HG03571 (cell line): ENCODE data around the gene RHOBTB1.
"Not testable (repeated sequence)": the region's sequence is repeated elsewhere in the genome, so short reads cannot be mapped to it uniquely, and the experiment has no call there.

Experiments used
- ATAC-seq: cut with Tn5 transposase; IDR thresholded peaks from one replicate; pipeline ENCODE4 v1.9.1; 2021; ENCODE audit not compliant: unreplicated experiment

The RHOBTB1 gene

DNA sequence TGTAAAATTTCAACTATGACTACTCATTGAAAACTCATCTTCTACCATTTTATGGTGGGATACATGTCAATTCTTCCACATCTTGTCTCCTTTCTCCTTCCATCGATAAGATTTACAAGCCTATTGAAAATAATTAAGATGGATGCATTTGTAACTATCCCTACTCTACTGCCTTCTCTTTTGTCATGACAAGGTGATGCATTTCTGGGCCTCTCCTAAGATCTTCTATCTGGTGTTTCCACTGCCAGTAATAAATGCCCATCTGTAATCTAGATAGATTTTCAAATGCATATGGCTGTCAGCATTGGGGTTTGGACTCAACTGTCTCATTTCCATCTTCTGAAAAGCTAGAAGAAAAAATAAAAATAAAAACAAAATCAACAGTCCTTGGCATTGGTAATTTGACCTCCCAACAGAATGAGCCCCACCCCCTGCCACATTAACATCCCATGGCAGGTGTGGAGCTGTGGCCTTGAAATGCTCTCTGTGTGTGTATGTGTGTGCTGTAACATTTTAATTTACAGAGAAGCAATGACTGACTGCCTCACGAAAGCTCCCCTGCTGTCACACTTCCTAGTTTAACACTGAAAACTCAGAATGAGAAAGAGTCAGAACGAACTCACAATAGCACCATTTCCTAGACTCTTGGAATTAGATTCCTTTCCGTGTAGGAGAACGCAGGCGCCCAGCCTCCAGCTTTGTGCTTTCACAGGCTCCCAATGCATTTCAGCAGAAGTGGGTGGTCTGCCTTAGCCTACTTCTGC, 74.2 kb downstream of the RHOBTB1 start:
- ATAC-seq, result no peak

GRCh38 chr10:60868946-60869345, 75.0 kb downstream of the RHOBTB1 start:
- no peak for ATAC-seq

- ATAC-seq, result no peak
These were observed 78.7 kb downstream of the RHOBTB1 start for GRCh38 chr10:60865198-60865783.

DNA sequence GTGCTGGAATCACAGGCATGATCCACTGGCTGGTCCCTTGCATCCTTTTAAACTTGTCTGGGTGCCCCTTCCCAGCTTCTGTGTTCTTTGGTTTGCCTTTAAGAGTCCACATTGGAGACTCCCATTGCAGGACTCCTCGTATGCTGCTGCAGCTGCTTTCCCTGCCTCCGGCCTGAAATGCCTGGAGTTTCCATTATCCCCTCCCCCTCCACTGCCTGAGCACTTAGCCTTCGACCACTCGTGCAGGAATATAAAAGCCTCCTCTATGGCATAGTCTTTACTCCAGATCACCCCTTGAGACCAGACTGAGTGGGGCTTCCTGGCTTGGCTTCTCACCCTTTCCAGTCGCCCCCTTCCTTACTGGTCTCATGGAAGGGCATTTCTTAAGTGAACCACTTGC, 80.2 kb downstream of the RHOBTB1 start:
- no peak for ATAC-seq

- ATAC-seq, result no peak
These were observed 81.5 kb downstream of the RHOBTB1 start for GRCh38 chr10:60862517-60862916.

DNA sequence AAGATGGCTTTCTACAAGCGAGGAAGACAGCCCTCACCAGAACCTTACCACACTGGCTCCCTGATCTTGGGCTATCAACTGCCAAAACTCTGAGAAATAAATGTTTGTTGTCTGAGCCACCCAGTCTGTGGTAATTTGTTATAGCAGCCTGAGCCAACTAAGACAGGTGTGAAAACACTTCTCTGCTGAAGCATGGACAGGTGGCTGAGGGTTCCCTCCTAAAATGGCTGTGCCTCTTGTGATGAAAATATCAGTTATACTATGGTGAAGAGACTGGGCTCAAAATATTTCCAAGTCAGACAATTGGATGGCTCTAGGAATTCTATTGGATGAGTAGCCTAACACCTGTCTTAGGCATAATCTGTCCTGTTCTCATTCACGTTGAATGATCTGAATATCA, 87.6 kb downstream of the RHOBTB1 start:
- no peak for ATAC-seq

DNA sequence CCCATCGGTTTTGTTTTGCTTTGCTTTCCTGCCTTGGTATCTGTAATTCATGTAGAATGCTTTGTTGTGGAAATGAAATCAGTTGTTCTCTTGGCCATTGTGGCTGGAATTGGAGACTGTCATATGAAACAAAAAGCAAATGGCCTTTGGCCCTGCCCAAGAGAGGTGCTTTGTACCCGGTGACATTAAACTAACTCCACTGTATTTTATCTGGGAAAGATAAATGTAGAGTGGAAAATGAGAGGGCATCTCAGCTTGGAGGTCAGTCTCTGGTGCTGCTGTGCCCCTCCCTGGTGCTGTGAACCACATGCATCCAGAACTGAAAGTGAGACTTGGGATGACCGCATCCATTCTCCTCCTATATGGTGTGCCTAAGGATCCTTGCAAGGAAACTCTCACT, 90.3 kb downstream of the RHOBTB1 start:
- ATAC-seq, result no peak

- ATAC-seq, result no peak
These were observed 90.9 kb downstream of the RHOBTB1 start for GRCh38 chr10:60853107-60853506.

DNA sequence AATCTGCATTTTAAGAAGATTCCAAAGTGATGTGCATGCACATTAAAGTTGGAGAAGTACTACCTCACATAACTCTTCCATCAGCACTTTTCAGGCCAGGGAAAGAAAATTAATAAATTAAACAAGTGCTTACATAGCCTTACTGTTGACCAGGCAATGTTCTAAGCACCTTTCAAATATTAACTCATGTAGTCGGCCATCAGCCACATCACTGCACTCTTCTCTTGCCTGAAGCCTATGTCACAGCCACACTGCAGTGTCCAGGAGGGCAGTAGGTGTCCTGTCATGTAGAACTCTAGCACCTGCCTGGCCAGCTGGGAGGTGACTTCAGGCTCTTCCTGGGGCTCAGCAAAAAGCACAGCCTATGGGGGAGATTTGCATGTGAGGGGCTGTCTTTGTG, 94.2 kb downstream of the RHOBTB1 start:
- ATAC-seq, result no peak

DNA sequence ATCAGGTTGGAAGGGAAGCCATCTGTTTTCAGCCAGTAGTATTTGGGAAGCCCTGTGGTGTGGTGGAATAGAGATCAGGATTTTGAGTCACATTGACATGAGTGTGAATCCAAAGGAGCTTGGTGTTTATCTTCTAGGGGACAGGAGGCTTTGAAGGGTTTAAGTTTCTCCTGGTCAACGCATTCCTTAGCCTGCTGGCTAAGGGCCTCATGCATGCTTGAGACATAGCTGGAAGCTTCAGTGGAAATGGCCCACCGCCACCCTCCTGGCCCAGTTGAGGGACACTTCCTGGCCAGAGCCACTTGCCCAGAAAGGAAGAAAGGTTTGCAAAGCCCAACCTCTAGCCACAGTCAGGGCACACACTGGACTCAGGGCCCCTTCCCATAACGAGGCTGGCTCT, 94.8 kb downstream of the RHOBTB1 start:
- no peak for ATAC-seq

- no peak for ATAC-seq
These were observed 95.3 kb downstream of the RHOBTB1 start for GRCh38 chr10:60848680-60849079.

- no peak for ATAC-seq
These were observed 95.9 kb downstream of the RHOBTB1 start for GRCh38 chr10:60848126-60848525.

DNA sequence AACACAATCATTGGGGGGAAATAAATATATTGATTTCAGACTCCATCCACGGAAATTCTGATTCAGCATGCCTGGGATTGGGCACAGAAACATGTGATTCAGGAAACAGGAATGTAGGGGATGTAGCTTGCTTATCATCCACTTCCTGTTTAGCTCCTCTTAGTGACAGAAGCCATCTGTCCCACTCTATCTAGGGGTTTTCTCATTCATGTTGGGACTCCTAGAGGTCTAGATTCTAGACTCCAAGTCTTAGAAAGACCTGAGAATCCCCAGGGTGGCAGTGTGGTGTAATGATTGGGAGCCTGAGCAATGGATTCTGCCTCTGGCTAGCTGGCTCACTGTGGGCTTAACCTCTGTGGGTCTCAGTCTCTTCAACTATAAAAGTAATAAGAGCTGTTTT, 97.8 kb downstream of the RHOBTB1 start:
- no peak for ATAC-seq

DNA sequence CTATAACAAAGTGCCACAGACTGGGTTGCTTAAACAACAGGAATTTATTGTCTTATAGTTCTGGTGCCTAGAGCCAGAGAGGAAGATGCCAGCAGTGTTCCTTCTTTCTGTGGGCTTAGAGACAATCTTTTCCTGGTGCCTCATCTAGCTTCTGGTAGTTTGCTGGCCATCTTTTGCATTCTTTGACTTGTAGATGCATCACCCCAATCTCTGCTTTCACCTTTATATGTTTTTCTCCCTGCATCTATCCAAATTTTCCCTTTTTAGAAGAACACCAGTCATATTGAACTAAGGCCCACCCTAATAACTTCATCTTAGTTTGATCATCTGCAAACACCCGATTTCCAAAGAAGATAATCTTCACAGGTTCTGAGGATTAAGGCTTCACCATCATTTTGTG, 98.9 kb downstream of the RHOBTB1 start:
- no peak for ATAC-seq

DNA sequence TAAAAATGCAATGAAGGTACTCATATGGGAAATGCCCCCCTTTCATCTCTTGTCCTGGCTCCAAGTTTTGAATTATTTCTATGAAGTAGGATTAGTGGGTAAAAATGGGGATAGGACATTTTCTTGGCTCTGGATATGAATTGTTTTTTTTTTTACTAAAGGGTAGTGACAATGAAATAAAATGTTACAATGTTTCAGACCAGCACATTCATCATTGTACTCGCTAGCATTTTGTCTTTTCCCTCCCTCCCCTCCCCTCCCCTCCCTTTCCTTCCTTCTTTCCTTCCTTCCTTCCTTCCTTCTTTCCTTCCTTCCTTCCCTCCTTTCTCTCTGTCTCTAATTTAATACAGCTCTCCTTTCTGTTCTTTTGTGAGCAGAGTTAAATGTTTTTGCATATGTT, 101.3 kb downstream of the RHOBTB1 start:
- no peak for ATAC-seq

GRCh38 chr10:60841227-60841626, 102.8 kb downstream of the RHOBTB1 start:
- ATAC-seq, result not testable (repeated sequence)

GRCh38 chr10:60835049-60835448, 108.9 kb downstream of the RHOBTB1 start:
- no peak for ATAC-seq

DNA sequence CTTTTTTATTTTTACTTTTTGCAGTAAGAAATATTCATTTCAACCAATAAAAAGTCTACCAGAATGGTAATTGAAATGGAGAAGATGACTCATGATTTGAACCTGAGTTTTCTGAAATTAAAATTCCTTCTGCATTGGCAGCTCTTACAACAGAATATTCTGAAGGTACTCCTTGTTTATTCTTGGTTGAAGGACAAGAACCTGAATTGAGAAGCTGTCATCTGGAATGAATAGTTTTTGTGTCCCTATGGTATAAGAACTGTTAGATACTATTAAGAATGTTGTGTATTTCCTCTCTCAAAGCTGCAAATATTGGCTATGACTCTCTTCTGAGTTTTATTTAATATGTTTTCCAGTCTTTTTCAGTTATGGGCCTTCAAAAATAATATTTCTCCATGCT, 109.6 kb downstream of the RHOBTB1 start:
- no peak for ATAC-seq

DNA sequence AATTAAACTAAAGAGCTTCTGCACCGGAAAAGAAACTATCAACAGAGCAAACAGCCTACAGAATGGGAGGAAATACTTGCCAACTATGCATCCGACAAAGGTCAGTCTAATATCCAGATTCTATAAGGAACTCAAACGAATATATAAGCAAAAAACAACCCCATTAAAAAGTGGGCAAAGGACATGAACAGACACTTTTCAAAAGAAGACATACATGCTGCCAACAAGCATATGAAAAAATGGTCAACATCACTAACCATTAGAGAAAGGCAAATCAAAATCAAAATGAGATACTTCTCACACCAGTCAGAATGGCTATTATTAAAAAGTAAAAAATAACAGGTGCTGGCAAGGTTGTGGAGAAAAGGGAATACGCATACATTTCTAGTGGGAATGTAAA, 111.8 kb downstream of the RHOBTB1 start:
- ATAC-seq, result not testable (repeated sequence)

- no peak for ATAC-seq
These were observed 115.5 kb downstream of the RHOBTB1 start for GRCh38 chr10:60828489-60828852.

DNA sequence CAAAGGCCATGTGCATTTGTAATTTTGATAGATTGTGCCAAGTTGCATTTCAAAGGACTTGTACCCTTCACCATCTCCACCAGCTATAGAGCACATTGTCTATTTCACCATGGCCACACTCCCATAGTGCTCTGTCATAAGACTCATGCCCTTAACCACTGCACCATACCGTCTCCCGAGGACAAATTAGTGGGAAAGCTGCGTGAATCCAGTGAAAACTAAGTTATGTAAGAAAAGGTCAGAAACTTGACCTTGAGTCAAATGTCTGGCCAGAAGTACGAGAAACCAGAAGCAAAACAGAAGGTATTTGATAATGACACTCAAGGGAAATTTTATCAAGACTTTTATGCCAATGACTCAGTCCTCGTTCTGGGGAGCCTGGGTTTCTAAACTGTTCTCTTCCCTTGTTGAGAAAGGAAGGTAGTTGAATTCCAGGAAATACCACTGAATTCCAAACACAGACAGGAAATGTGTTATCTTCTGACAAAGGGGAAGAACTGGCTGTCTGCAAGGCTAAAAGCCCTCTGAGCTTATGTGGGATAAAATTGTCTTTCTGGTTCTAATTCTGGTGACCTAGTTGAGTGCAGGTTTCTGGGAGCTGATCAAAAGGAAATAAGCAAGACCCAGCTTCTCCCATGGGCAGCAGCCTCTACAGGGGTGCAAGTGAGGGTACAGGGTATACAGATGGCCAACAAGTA, 116.0 kb downstream of the RHOBTB1 start:
- no peak for ATAC-seq

- ATAC-seq, result no peak
These were observed 118.5 kb downstream of the RHOBTB1 start for GRCh38 chr10:60825520-60825919.
